NCI-H82 (cell line): ENCODE results near the gene PSMD1.
"Not testable (repeated sequence)": the region's sequence is repeated elsewhere in the genome, so short reads cannot be mapped to it uniquely, and the experiment has no call there.

Experiments
- DNase-seq: peaks from one replicate; lab custom pipeline; 2025; lab: John Stamatoyannopoulos, UW

The PSMD1 gene

DNA sequence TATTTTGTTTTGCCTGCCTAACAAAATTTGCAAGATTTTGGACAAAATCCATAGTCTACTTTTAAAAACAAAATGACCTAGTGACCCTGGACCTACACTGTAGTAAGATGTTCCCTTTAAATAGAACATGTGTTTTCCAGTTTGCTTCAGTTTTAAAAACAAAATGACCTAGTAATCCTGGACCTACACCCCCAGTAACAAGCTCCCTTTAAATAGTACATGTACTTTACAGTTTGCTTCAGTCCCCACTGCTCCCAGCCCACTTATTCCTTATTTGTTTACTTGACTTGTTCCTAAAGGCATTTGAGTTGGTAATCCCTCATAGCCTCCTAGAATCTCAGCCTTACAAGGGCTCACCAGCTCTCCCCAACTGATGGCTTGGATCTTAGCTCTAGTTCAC lies 102.6 kb downstream of the PSMD1 start:
- no peak for DNase-seq

DNA sequence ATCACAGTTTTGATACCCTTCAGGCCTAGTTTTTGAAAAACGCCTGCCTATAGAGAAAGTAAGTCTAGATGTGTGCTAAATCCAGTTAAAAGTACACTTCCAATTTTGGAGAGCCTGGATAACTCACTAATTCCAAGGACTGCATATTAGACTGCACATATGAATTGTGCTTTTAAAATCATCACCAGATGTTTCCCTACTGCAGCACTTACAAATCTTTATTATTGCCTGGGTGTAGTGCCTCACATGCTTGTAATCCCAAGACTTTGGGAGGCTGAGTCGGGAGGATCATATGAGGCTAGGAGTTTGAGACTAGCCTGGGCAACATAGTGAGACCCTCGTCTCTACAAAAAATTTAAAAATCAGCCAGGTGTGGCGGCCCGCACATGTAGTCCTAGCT lies 104.0 kb downstream of the PSMD1 start:
- no peak for DNase-seq

- no peak for DNase-seq
Observed at GRCh38 chr2:231161252-231161839, 104.7 kb downstream of the PSMD1 start.

DNA sequence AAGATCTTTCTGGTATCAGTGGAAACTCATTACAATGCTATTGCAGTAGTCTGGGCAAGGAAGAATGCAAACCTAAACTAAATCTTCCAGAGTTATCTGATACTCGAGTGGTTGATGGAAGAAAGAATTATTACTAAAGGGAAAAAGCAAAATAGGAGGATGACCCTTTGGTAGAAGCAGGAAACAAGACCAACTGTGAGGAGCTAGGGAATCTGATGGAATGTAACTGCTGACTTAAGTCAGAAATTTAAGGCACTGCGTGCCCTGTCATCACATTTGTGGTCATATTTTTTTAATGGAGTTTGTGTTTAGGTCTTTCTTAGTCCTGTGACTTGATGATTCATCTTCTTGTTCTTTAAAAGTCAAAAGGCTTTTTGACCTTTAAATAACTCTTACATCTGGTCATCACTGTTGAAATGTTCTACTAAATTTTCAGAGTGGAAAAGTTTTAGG lies 105.2 kb downstream of the PSMD1 start:
- no peak for DNase-seq

DNA sequence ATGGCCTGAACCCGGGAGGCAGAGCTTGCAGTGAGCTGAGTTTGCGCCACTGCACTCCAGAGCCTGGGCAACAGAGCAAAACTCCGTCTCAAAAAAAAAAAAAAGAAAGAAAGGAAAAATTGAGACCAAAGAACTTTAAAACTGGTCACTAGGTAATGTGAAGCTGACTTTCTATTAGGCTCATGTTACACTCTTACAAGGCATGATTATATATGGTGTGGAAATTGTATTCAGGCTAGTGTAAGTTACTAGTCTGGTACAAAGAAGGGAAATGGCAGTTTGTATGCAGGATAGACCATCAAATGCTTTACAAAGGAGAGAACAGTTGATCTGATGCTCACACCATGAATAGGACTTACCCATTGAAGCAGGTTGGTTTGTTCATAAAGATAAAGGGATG lies 106.3 kb downstream of the PSMD1 start:
- no peak for DNase-seq

- DNase-seq, result no peak
Observed at GRCh38 chr2:231163414-231164095, 106.9 kb downstream of the PSMD1 start.

- no peak for DNase-seq
Observed at GRCh38 chr2:231167745-231168459, 111.2 kb downstream of the PSMD1 start.

DNA sequence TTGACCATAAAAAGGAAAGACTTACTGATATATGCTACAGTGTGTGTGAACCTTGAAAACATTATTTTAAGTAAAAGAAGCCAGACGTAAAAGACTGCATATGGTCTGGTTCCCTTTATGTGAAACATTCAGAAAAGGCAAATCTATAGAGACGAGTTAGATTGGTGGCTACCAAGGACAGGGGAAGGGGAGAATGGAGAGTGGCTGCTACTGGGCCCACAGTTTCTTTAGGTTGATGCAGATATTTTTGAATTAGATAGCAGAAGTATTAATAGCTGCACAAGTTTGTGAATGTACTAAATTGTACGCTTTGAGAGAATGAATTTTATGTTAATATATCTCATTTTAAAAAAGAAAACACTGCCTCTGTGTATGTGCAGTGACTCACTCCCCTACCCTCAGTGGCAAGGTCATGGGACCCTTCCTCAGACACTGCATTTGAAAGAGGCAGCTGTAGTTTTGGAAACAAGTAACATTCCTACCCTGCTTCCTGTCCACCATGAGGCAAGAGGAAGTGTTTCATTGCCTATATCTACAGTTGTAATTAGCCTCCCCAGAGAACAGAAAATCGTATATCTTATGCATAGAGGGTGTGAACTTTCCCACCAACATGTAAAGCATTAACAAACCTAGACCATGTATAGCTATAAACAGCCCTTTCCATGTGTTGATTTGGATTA lies 111.9 kb downstream of the PSMD1 start:
- no peak for DNase-seq

DNA sequence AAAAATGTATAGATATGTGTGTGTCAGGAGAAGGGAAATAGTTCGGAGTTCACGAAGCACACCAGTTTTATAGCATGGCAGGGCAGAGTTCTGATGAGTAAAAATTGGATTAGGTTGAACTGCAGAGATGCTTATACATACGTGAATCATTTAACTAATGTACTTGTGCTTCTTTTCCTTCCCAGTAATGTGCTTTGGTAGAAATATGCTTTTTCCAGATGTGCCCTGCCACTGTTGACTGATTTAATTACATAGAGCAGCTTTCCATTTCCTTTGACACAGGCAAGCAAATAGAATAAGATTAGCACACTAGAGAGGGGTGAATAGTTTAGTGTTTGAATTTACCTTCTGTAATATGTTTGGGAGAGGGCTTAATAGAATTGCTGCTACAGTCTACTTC lies 112.8 kb downstream of the PSMD1 start:
- no peak for DNase-seq

DNA sequence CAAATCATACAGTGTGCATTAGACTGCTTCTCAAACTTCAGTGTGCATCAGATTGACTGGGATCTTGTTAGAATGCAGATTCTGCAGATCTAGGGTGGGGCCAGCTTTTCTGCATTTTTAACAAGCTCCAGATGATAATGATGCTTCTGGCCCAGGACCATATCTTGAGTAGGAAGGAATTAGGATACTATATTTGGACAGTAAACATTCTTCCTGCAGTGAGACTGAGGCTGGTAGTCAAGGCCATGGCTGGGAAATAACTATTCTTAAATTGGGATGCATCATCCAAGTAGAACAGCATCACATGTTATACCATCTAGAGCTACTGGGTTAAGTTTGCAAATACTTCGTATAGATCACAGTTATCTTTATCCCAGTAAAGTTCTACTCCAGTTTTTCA lies 113.4 kb downstream of the PSMD1 start:
- no peak for DNase-seq

- no peak for DNase-seq
Observed at GRCh38 chr2:231172025-231172424, 115.4 kb downstream of the PSMD1 start.

GRCh38 chr2:231174211-231174651 lies 117.6 kb downstream of the PSMD1 start:
- DNase-seq, result no peak

- no peak for DNase-seq
Observed at GRCh38 chr2:231176066-231176465, 119.4 kb downstream of the PSMD1 start.

- DNase-seq, result no peak
Observed at GRCh38 chr2:231177156-231178025, 120.7 kb downstream of the PSMD1 start.

DNA sequence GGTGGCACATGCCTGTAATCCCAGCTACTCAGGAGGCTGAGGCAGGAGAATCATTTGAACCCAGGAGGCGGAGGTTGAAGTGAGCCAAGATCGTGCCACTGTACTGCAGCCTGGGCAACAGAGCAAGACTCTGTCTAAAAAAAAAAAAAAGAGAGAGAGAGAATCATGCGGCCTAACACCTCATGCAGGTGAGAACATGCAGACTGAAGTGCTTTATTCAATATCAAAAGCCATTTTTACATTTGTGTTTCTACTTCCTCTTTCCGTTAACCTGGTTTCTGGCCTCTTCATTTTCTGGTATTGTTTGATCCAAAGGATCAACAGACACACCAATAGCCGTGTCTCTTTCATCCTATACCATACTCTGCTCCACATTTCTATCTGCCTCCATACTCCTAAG lies 122.1 kb downstream of the PSMD1 start:
- DNase-seq, result not testable (repeated sequence)

DNA sequence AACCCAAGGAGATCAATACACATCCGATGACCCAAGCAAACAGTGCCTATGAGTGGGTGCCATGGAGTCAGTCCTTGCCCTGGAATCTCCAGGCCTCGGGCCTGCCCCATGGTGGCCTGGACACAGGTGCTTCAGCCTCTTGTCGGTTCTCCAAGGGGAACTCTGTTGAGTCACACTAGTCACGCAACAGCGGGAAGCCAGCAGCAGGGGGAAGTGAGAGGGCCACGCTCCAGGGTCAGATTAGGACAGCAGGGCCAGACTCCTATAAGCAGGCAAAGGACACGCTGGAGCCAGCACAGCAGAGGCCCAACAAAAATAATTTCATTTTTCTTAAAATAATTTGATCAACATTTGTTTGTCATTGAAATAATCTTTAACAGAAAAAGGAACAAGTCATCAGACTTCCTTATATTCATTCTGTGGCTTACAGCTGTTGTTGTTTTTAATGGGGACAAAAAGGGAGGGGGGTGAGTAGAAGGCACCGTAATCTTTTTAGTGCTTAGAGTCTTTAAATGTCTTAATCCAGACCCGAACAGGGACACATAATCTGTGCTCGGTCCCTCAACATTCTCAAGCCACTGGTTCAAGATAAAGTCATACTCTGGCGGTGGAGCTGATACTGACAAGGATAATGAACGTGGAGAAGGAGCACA lies 125.3 kb downstream of the PSMD1 start:
- peak; percentile 93 for DNase-seq

DNA sequence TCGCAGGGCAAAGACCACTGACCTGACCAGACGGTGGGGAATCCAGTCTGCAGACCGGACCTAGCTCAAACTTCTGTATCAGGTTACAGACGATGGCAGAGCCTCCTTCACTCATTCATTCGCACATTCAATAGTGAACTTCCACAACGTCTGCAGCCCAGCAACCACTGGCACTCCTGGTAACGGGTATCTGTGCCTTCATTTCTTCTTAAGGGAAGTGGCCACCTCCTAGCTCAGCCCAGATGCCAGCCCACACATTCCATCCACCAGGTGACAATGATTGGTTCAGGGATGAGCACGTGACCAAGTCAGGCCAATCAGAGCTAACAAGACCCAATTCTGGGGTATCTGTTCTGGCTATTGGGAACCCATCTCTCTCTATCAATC lies 125.8 kb downstream of the PSMD1 start:
- peak; percentile 78 for DNase-seq

DNA sequence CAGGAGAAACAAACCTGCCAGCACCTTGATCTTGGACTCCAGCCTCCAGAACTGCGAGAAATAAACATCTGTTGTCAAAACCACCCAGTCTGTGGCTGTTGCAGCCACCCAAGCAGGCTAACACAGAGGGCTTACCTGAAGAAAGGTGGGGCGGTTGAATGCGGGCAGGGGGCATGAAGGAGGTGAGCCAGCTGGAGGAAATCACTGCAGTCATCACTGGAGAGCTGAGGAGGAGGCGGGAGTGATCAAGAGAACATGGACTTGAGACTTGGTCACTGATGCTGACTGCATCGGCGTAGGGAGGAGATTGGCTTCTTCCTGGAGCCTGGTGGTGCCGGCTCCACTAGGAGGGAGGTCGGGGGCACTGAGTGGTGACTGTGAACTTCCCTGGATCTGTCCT lies 127.2 kb downstream of the PSMD1 start:
- no peak for DNase-seq

- DNase-seq, result no peak
Observed at GRCh38 chr2:231184319-231184718, 127.7 kb downstream of the PSMD1 start.

DNA sequence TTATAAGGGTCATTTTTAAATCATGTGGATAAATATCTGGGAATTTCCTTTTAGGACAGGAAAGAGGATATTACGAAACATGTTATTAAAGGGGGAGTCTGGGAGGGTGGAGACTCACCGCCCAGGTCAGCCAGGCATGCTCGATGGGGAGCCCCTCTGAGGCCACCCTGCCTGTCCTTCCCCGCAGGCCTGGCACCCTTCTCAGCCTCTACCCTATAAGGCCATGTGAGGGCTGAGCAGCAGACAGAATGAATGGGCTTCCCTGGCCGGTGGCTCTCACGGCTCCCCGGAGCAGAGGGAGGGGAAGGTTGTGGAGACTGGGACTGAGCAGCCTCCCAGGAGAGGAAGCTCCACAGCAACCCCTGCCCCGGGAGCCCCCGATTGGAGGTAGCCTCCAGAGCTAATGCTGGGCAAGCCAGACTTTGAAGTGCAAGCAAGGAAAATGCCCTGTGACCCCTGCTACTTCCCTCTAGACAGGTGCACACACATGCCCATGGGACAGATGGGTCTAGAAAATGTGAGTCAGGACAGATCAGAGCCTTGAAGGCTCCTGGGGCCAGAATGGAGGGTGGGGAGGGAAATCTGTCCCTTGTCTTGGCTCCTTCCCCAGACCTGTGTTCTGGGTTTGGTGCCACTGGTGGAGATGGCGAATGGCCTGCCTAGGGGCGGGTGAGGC lies 128.5 kb downstream of the PSMD1 start:
- no peak for DNase-seq

- no peak for DNase-seq
Observed at GRCh38 chr2:231185886-231186285, 129.2 kb downstream of the PSMD1 start.
